ENCODE data around the gene INF2. TPM values are rescaled to one million over a fixed set of nuclear protein-coding genes. Genes with fewer than 3 reads are reported as not detected.
A peak's percentile ranks its signal among the peaks of the same experiment; 100 is the strongest.

The INF2 gene
- total and polyA plus RNA-seq, 9 of the 15 experiments (the other 6 are each of a cell fraction or from before 2014, with no cell fraction given): 0.56 to 31.3 (median 7.8) TPM

DNA sequence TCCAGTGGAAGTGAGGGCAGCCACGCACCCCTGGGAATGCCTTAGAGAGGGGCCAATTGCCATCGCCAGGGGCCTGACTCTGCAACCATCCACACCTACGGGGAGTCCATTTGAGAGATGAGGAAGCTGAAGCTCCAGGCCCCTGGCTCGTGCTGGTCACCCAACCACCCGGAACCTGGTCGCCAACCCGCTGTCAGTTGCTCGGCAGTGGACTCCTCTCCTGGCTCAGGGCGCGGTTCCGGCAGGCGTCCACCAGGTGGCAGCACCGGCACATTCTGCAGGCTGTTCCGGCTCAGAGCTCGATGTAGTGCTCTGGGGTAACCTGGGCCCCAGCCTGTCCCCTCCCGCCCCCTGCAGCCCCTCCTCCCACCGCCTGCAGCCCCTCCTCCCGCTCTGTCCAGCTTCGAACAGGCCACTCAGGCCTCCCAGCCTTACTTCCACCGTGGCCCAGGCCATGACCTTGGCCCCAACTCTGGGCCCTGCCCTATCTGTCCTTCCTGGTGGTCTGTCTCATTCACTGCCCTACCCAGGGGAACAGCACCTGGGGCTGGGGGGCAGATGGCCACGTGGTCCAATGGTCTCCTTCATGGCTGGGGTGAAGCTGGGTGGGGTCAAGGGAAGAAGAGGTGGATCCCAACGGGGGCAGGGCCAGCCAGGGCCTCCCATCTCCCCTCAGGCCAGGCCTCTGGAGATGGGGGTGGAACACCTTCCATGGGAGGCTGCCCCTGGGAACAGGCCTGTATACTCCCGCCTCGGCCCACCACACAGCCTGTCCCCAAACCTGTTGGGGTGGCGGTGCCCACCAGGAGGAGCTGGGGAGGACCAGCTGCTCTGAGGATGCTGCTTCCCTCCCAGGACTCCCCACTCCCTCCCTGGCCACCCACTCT is 79.3 kb downstream of the INF2 start (continued):
- TF ChIP-seq, protein P1, sequence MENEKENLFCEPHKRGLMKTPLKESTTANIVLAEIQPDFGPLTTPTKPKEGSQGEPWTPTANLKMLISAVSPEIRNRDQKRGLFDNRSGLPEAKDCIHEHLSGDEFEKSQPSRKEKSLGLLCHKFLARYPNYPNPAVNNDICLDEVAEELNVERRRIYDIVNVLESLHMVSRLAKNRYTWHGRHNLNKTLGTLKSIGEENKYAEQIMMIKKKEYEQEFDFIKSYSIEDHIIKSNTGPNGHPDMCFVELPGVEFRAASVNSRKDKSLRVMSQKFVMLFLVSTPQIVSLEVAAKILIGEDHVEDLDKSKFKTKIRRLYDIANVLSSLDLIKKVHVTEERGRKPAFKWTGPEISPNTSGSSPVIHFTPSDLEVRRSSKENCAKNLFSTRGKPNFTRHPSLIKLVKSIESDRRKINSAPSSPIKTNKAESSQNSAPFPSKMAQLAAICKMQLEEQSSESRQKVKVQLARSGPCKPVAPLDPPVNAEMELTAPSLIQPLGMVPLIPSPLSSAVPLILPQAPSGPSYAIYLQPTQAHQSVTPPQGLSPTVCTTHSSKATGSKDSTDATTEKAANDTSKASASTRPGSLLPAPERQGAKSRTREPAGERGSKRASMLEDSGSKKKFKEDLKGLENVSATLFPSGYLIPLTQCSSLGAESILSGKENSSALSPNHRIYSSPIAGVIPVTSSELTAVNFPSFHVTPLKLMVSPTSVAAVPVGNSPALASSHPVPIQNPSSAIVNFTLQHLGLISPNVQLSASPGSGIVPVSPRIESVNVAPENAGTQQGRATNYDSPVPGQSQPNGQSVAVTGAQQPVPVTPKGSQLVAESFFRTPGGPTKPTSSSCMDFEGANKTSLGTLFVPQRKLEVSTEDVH (IDR thresholded peaks at IDR 0.05; ENCODE audit: low read depth, partially characterized antibody): no peak
- TF ChIP-seq TEAD1 (CRISPR knock-in tag; IDR thresholded peaks at IDR 0.05): peak in 1 of 2 experiments; percentile 20; a peak in 1 of 4 replicates
- TF ChIP-seq SMC3 (conservative IDR thresholded peaks at IDR 0.05; ENCODE audit: insufficient read depth, low read depth, low read length): peak; percentile 74

Data from K562 (cell line).